Measurements from ENCODE around the gene ZBTB9.

Gene ZBTB9

GRCh38 chr6:33417128-33417902 is 37.1 kb upstream of the ZBTB9 start:
- H3K27me3 ChIP-seq (ENCODE audit: insufficient read depth, poor library complexity, severe bottlenecking) = no peaks in the 10 kb centered on the region
- no peak for DNase-seq (ENCODE audit: low read depth in 1 of 2, low spot score in 1 of 2)
- peak overlapping the region; percentile 66 for H3K4me3 ChIP-seq (replicated peaks; ENCODE audit: insufficient read depth, low read length)
- no peak for TF ChIP-seq SPI1 (IDR thresholded peaks at IDR 0.05; ENCODE audit: borderline replicate concordance, low read depth)
- TF ChIP-seq GABPA (IDR thresholded peaks at IDR 0.05; ENCODE audit: low read depth) = no peak
- TF ChIP-seq CTCF (IDR thresholded peaks at IDR 0.05; ENCODE audit: insufficient read depth, low read length) = no peak
- no peak for TF ChIP-seq REST (IDR thresholded peaks at IDR 0.05; ENCODE audit: insufficient replicate concordance, low read depth)
- peak overlapping the region; percentile 90 for H3K27ac ChIP-seq (replicated peaks)

- Histone ChIP-seq H3K27me3 (ENCODE audit: insufficient read depth, poor library complexity, severe bottlenecking) (no peaks in the 10 kb centered on the region), H3K4me3 (replicated peaks; ENCODE audit: insufficient read depth, low read length) (peak within 1 kb of the TSS; percentile 66), H3K27ac (replicated peaks) (peak within 1 kb of the TSS; percentile 90)
- DNase-seq (ENCODE audit: low read depth in 1 of 2, low spot score in 1 of 2) = peak; percentile 99 to 100
- peak; percentile 80 for TF ChIP-seq POLR2AphosphoS5 (IDR thresholded peaks at IDR 0.05; ENCODE audit: low read depth)
- no peak for TF ChIP-seq CTCF (IDR thresholded peaks at IDR 0.05; ENCODE audit: insufficient read depth, low read length)
- TF ChIP-seq REST (IDR thresholded peaks at IDR 0.05; ENCODE audit: insufficient replicate concordance, low read depth) = no peak
- TF ChIP-seq GABPA (IDR thresholded peaks at IDR 0.05; ENCODE audit: low read depth) = peak; percentile 57; the same call in 1 of the 2 replicates
- no peak for TF ChIP-seq SPI1 (IDR thresholded peaks at IDR 0.05; ENCODE audit: borderline replicate concordance, low read depth)
Observed at GRCh38 chr6:33417903-33418689, 36.3 kb upstream of the ZBTB9 start, which contains the start of gene CUTA. Gene CUTA, minus strand, starts transcription at chr6:33418107. Its CDS starts 107 bp downstream, at chr6:33418000.

- H3K27me3 ChIP-seq (ENCODE audit: insufficient read depth, poor library complexity, severe bottlenecking) = no peaks in the 10 kb centered on the region
- DNase-seq (ENCODE audit: low read depth in 1 of 2, low spot score in 1 of 2) = no peak
- peak overlapping the region; percentile 90 for H3K27ac ChIP-seq (replicated peaks)
- H3K4me3 ChIP-seq (replicated peaks; ENCODE audit: insufficient read depth, low read length) = peak overlapping the region; percentile 31; the same call in 1 of the 2 replicates
- no peak for TF ChIP-seq SPI1 (IDR thresholded peaks at IDR 0.05; ENCODE audit: borderline replicate concordance, low read depth)
- no peak for TF ChIP-seq POLR2AphosphoS5 (IDR thresholded peaks at IDR 0.05; ENCODE audit: low read depth)
- no peak for TF ChIP-seq CTCF (IDR thresholded peaks at IDR 0.05; ENCODE audit: insufficient read depth, low read length)
- TF ChIP-seq REST (IDR thresholded peaks at IDR 0.05; ENCODE audit: insufficient replicate concordance, low read depth) = no peak
- no peak for TF ChIP-seq GABPA (IDR thresholded peaks at IDR 0.05; ENCODE audit: low read depth)
Observed at GRCh38 chr6:33418690-33419291, 35.6 kb upstream of the ZBTB9 start.
